Naive B cell (primary cell): ENCODE measurements around the gene RAB23. TPM values are rescaled to one million over a fixed set of nuclear protein-coding genes. Genes with fewer than 3 reads are reported as not detected.
A peak's percentile ranks its signal among the peaks of the same experiment; 100 is the strongest.

Source experiments
- ATAC-seq, 2 donors: fragments of 150-1000 bp; cut with Tn5 transposase; 2 replicates each; pipeline ENCODE4 v1.10.0; 2021; ENCODE audit warnings: low read depth in 2 of 2, mild to moderate bottlenecking in 2 of 2, moderate library complexity in 2 of 2
- DNase-seq: peaks from one replicate; pipeline ENCODE4 v3.0.0; 2022
- H3K27ac Mint-ChIP-seq, 6 donors: one replicate each; pipeline ENCODE4 v1.8.0; 2020 to 2022; ENCODE audit warnings: mild to moderate bottlenecking in 6 of 6, mixed read lengths in 6 of 6, moderate library complexity in 5 of 6, inconsistent platforms in 2 of 6
- H3K27me3 Mint-ChIP-seq, 3 donors: one replicate each; pipeline ENCODE4 v1.8.0; 2021 to 2022; ENCODE audit warnings: mixed read lengths in 3 of 3, mild to moderate bottlenecking in 1 of 3
- H3K36me3 Mint-ChIP-seq, 2 donors: one replicate each; pipeline ENCODE4 v1.8.0; 2020 to 2022; ENCODE audit warnings: mixed read lengths in 2 of 2, inconsistent platforms in 1 of 2, mild to moderate bottlenecking in 1 of 2
- H3K4me1 Mint-ChIP-seq, 3 donors: one replicate each; pipeline ENCODE4 v1.8.0; 2020 to 2022; ENCODE audit warnings: mixed read lengths in 3 of 3, inconsistent platforms in 1 of 3, mild to moderate bottlenecking in 1 of 3, moderate library complexity in 1 of 3
- H3K4me3 Mint-ChIP-seq, 8 donors: one replicate each; pipeline ENCODE4 v1.8.0; 2020 to 2022; ENCODE audit warnings: mild to moderate bottlenecking in 8 of 8, mixed read lengths in 8 of 8, moderate library complexity in 8 of 8, inconsistent platforms in 2 of 8
- H3K9me3 Mint-ChIP-seq, 7 donors: one replicate each; pipeline ENCODE4 v1.8.0; 2020 to 2022; ENCODE audit warnings: mixed read lengths in 7 of 7, mild to moderate bottlenecking in 5 of 7, inconsistent platforms in 2 of 7, moderate library complexity in 1 of 7
- polyA plus RNA-seq, 6 donors: library from polyadenylated mRNA; unstranded; fragments of 300-500 nt; fragmentation: Illumina TruSeq; gene quantifications; one replicate each; pipeline ENCODE4 v1.2.3, GENCODE V29; 2021; ENCODE audit warnings: low read depth in 6 of 6

The RAB23 gene
- polyA plus RNA-seq, 6 donors from 2014 or later: 0.26 to 0.79 (median 0.44) TPM; not detected in 1

GRCh38 chr6:57221191-57221935 lies 744 bp downstream of the RAB23 start:
- Mint-ChIP-seq H3K4me3 (peak overlapping the region; percentile 89 to 100 (median 95)), H3K9me3 (no peaks in the 10 kb centered on the region), H3K27me3 (peaks cover 0 to 18% (median 18%) of the 10 kb centered on the region in 3 donors), H3K27ac (peak overlapping the region in 3 of 6 donors; percentile 41 to 83 (median 57)), H3K36me3 (peaks cover 0 to 7% of the 10 kb centered on the region in 2 donors), H3K4me1 (peaks cover 6 to 12% (median 9%) of the 10 kb centered on the region in 3 donors)
- DNase-seq (peak; percentile 51), ATAC-seq (peak; percentile 55 to 59)

DNA sequence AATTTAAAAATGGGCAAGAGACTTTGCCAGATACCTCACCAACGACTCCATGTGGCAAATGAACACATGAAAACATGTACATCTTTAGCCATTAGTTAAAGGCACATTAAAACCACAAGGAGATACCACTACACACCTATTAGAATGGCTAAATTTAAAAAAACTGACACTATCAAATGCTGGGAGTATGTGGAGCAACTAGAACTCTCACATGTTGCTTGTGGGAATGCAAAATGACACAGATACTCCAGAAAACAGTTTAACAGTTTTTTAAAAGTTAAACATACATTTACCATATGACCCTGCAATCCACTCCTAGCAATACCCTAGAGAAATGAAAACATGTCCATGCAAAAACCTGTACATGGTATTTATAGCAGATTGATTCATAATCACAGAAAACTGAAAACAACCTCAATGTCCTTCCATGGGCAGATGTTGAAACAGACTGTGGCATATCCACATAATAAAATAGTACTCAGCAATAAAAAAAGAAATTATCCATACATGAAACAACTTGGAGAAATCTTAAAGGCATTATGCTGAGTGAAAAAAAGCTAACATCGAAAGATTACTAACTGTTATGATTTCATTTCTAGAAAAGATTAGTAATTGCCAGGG lies 1.9 kb downstream of the RAB23 start:
- Mint-ChIP-seq H3K27ac (no peak overlapping the region), H3K36me3 (peaks cover under 1 to 8% of the 10 kb centered on the region in 2 donors), H3K4me3 (peak overlapping the region in 6 of 8 donors; percentile 23 to 81 (median 56)), H3K9me3 (peaks cover 0 to 7% (median 2%) of the 10 kb centered on the region in 7 donors), H3K27me3 (peaks cover 0 to 14% (median 14%) of the 10 kb centered on the region in 3 donors), H3K4me1 (peaks cover 6 to 12% (median 9%) of the 10 kb centered on the region in 3 donors)
- DNase-seq (no peak), ATAC-seq (no peak)

GRCh38 chr6:57217270-57217669 lies 4.8 kb downstream of the RAB23 start:
- peak overlapping the region in 1 of 8 donors; percentile 75 for H3K4me3 Mint-ChIP-seq
- H3K27ac Mint-ChIP-seq: no peak overlapping the region
- peaks cover 0 to 9% (median 7%) of the 10 kb centered on the region in 3 donors for H3K27me3 Mint-ChIP-seq
- peaks cover 0 to 15% (median 4%) of the 10 kb centered on the region in 7 donors for H3K9me3 Mint-ChIP-seq
- ATAC-seq (no peak), DNase-seq (no peak)
- H3K36me3 Mint-ChIP-seq: peaks cover 7 to 16% of the 10 kb centered on the region in 2 donors
- H3K4me1 Mint-ChIP-seq: peaks cover 5 to 12% (median 12%) of the 10 kb centered on the region in 3 donors

DNA sequence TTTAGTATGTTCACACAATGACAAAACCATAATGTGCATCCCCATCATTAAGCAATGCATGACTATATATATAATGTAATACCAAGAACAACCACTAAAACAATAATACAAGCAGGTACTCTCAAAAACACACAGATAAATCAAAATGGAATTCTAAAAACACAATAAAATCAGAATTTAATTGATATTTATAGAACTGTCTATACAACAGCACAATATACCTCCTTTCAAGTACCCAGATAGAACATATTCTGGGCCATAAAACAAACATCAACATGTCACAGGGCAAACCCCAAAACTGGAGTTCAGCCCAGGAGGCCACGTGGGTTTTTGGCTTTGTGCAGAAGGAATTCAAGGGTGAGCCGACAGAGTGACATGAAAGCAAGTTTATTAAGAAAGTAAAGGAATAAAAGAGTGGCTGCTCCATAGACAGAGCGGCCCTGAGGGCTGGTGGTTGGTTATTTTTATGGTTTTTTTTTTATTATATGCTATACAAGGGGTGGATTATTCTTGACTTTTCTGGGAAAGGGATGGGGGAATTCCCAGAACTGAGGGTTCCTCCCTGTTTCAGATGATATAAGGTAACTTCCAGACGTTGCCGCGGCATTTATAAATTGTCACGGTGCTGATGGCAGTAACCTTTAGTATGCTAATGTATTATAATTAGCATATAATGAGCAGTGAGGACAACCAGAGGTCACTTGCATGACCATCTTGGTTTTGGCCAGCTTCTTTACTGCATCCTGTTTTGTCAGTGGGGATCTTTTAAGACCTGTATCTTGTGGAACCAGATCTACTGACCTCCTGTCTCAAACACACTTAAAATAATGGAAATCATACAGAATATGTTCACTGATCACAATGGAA lies 5.6 kb downstream of the RAB23 start:
- H3K4me3 Mint-ChIP-seq: peak overlapping the region in 1 of 8 donors; percentile 34
- peaks cover 7 to 11% of the 10 kb centered on the region in 2 donors for H3K36me3 Mint-ChIP-seq

GRCh38 chr6:57215260-57215659 lies 6.8 kb downstream of the RAB23 start:
- Mint-ChIP-seq H3K4me1 (peaks cover 0 to 6% (median 4%) of the 10 kb centered on the region in 3 donors), H3K27ac (no peak overlapping the region), H3K9me3 (peaks cover 0 to 15% (median 4%) of the 10 kb centered on the region in 7 donors), H3K27me3 (peaks cover 0 to 7% (median 4%) of the 10 kb centered on the region in 3 donors), H3K4me3 (no peak overlapping the region), H3K36me3 (peaks cover 7 to 11% of the 10 kb centered on the region in 2 donors)
- ATAC-seq (no peak), DNase-seq (no peak)

More for the DNA sequence above, 5.6 kb downstream of the RAB23 start:
- Mint-ChIP-seq H3K4me1 (peaks cover 3 to 11% (median 11%) of the 10 kb centered on the region in 3 donors), H3K27me3 (peaks cover 0 to 9% (median 4%) of the 10 kb centered on the region in 3 donors), H3K27ac (no peak overlapping the region), H3K9me3 (peaks cover 0 to 15% (median 4%) of the 10 kb centered on the region in 7 donors)
- DNase-seq (no peak), ATAC-seq (no peak)

- H3K9me3 Mint-ChIP-seq: peaks cover 0 to 6% (median 2%) of the 10 kb centered on the region in 7 donors
- no peak for DNase-seq
- no peak for ATAC-seq
- H3K36me3 Mint-ChIP-seq: peaks cover 6 to 8% of the 10 kb centered on the region in 2 donors
- H3K27me3 Mint-ChIP-seq: peaks cover 0 to 2% (median 0%) of the 10 kb centered on the region in 3 donors
- no peak overlapping the region for H3K4me3 Mint-ChIP-seq
- H3K27ac Mint-ChIP-seq: no peak overlapping the region
- peaks cover 0 to 6% (median 0%) of the 10 kb centered on the region in 3 donors for H3K4me1 Mint-ChIP-seq
Measured at GRCh38 chr6:57210060-57210459, 12.0 kb downstream of the RAB23 start.

- Mint-ChIP-seq H3K27me3 (no peaks in the 10 kb centered on the region), H3K4me3 (no peak overlapping the region), H3K36me3 (no peaks in the 10 kb centered on the region), H3K27ac (no peak overlapping the region), H3K4me1 (no peaks in the 10 kb centered on the region), H3K9me3 (no peaks in the 10 kb centered on the region)
- ATAC-seq (no peak), DNase-seq (no peak)
Measured at GRCh38 chr6:57209030-57209429, 13.1 kb downstream of the RAB23 start.

GRCh38 chr6:57207872-57208271 lies 14.2 kb downstream of the RAB23 start:
- Mint-ChIP-seq H3K4me3 (no peak overlapping the region), H3K27ac (no peak overlapping the region), H3K36me3 (no peaks in the 10 kb centered on the region), H3K4me1 (no peaks in the 10 kb centered on the region), H3K27me3 (no peaks in the 10 kb centered on the region), H3K9me3 (no peaks in the 10 kb centered on the region)
- no peak for ATAC-seq
- DNase-seq: no peak

- no peak overlapping the region for H3K27ac Mint-ChIP-seq
- H3K4me1 Mint-ChIP-seq: no peaks in the 10 kb centered on the region
- H3K4me3 Mint-ChIP-seq: no peak overlapping the region
- ATAC-seq (no peak), DNase-seq (no peak)
- no peaks in the 10 kb centered on the region for H3K27me3 Mint-ChIP-seq
- no peaks in the 10 kb centered on the region for H3K9me3 Mint-ChIP-seq
- no peaks in the 10 kb centered on the region for H3K36me3 Mint-ChIP-seq
Measured at GRCh38 chr6:57207141-57207540, 15.0 kb downstream of the RAB23 start.

GRCh38 chr6:57205550-57206328 lies 16.4 kb downstream of the RAB23 start:
- Mint-ChIP-seq H3K36me3 (no peaks in the 10 kb centered on the region), H3K9me3 (no peaks in the 10 kb centered on the region), H3K4me3 (no peak overlapping the region), H3K27me3 (no peaks in the 10 kb centered on the region), H3K27ac (no peak overlapping the region), H3K4me1 (no peaks in the 10 kb centered on the region)
- DNase-seq: no peak
- no peak for ATAC-seq

- ATAC-seq: no peak
- H3K4me3 Mint-ChIP-seq: no peak overlapping the region
- H3K4me1 Mint-ChIP-seq: no peaks in the 10 kb centered on the region
Measured at GRCh38 chr6:57201718-57202117, 20.4 kb downstream of the RAB23 start.

GRCh38 chr6:57198926-57199636 lies 23.0 kb downstream of the RAB23 start:
- Mint-ChIP-seq H3K27ac (no peak overlapping the region), H3K27me3 (no peaks in the 10 kb centered on the region), H3K4me1 (no peaks in the 10 kb centered on the region), H3K9me3 (no peaks in the 10 kb centered on the region), H3K36me3 (no peaks in the 10 kb centered on the region), H3K4me3 (no peak overlapping the region)
- ATAC-seq (no peak), DNase-seq (no peak)

More at GRCh38 chr6:57201718-57202117, 20.4 kb downstream of the RAB23 start:
- Mint-ChIP-seq H3K36me3 (no peaks in the 10 kb centered on the region), H3K9me3 (no peaks in the 10 kb centered on the region), H3K27me3 (no peaks in the 10 kb centered on the region), H3K27ac (no peak overlapping the region)
- DNase-seq: no peak
